Glutamatergic neuron (in vitro differentiated cells): Measurements from ENCODE around the gene CBX1. TPM values are rescaled to one million over a fixed set of nuclear protein-coding genes. Genes with fewer than 3 reads are reported as not detected.

ENCODE experiments used
- DNase-seq: peaks from one replicate; pipeline ENCODE4 v3.0.0; 2022
- H3K27ac Mint-ChIP-seq: one replicate; pipeline ENCODE4 v1.8.0; 2020; ENCODE audit warnings: mild to moderate bottlenecking, mixed read lengths, inconsistent platforms; ENCODE audit not compliant: unreplicated experiment
- H3K27me3 Mint-ChIP-seq: one replicate; pipeline ENCODE4 v1.8.0; 2020; ENCODE audit warnings: mild to moderate bottlenecking, moderate library complexity, mixed read lengths, inconsistent platforms; ENCODE audit not compliant: unreplicated experiment
- H3K36me3 Mint-ChIP-seq: one replicate; pipeline ENCODE4 v1.8.0; 2020; ENCODE audit warnings: mild to moderate bottlenecking, mixed read lengths, inconsistent platforms; ENCODE audit not compliant: unreplicated experiment
- H3K4me1 Mint-ChIP-seq: one replicate; pipeline ENCODE4 v1.8.0; 2020; ENCODE audit warnings: mild to moderate bottlenecking, low read depth, mixed read lengths, inconsistent platforms; ENCODE audit not compliant: unreplicated experiment
- H3K4me3 Mint-ChIP-seq: one replicate; pipeline ENCODE4 v1.8.0; 2020; ENCODE audit warnings: mild to moderate bottlenecking, mixed read lengths, inconsistent platforms; ENCODE audit not compliant: unreplicated experiment
- H3K9me3 Mint-ChIP-seq: one replicate; pipeline ENCODE4 v1.8.0; 2020; ENCODE audit warnings: mild to moderate bottlenecking, moderate library complexity, mixed read lengths, inconsistent platforms; ENCODE audit not compliant: unreplicated experiment
- total RNA-seq: library from RNA; stranded (reverse); fragmentation: NEBNext Ultra II Directional; extraction: Animal tissue kit (Norgen Biotek cat#: 25700); gene quantifications from one replicate; pipeline ENCODE4 v1.2.1, GENCODE V29; 2021; ENCODE audit not compliant: unreplicated experiment
- TF ChIP-seq, protein P1 (sequence below): fragments of 200-600 bp; sonication (generic); IDR thresholded peaks from one replicate; pipeline ENCODE4 v1.5.0; 2021; ENCODE audit not compliant: partially characterized antibody, unreplicated experiment

The CBX1 gene
- total RNA-seq, 1 donor from 2014 or later, result 141 TPM

DNA sequence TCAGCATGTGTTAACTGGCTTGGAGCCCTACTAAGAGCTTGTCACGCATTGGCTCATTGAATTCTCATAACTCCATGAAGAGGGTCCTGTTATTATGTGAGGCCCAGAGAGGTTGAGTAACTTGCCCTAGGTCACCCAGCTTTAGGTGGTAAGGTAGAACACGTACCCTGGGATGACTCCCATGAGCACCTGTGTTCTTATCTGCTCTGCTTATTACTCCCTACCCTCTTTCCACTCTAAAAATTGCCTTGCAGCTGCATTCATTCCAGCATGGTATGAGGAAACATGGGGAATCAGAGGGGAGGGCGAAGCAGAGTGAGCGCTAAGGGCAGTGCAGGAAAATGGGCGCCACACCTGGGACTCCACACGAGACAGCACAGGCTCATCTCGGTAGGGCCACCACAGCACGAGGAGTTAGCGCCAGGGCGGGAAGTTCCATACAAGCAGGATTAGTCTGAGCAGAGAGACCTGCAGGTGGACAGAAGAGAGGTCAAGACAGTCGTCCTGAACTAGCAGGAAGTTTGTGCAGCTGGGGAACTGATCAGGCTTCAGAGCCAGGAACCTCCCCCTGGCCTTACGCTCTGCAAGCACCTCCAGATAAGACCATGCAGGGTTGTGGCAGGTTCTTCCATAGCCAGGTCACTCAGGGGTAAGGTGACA lies 73.8 kb downstream of the CBX1 start:
- H3K9me3 Mint-ChIP-seq, result peaks cover 7% of the 10 kb centered on the region
- H3K4me3 Mint-ChIP-seq, result no peak overlapping the region
- DNase-seq, result no peak
- peaks cover 14% of the 10 kb centered on the region for H3K27me3 Mint-ChIP-seq
- H3K27ac Mint-ChIP-seq, result no peak overlapping the region
- no peaks in the 10 kb centered on the region for H3K36me3 Mint-ChIP-seq
- TF ChIP-seq, protein P1, sequence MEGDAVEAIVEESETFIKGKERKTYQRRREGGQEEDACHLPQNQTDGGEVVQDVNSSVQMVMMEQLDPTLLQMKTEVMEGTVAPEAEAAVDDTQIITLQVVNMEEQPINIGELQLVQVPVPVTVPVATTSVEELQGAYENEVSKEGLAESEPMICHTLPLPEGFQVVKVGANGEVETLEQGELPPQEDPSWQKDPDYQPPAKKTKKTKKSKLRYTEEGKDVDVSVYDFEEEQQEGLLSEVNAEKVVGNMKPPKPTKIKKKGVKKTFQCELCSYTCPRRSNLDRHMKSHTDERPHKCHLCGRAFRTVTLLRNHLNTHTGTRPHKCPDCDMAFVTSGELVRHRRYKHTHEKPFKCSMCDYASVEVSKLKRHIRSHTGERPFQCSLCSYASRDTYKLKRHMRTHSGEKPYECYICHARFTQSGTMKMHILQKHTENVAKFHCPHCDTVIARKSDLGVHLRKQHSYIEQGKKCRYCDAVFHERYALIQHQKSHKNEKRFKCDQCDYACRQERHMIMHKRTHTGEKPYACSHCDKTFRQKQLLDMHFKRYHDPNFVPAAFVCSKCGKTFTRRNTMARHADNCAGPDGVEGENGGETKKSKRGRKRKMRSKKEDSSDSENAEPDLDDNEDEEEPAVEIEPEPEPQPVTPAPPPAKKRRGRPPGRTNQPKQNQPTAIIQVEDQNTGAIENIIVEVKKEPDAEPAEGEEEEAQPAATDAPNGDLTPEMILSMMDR, result no peak
- peaks cover 5% of the 10 kb centered on the region for H3K4me1 Mint-ChIP-seq

DNA sequence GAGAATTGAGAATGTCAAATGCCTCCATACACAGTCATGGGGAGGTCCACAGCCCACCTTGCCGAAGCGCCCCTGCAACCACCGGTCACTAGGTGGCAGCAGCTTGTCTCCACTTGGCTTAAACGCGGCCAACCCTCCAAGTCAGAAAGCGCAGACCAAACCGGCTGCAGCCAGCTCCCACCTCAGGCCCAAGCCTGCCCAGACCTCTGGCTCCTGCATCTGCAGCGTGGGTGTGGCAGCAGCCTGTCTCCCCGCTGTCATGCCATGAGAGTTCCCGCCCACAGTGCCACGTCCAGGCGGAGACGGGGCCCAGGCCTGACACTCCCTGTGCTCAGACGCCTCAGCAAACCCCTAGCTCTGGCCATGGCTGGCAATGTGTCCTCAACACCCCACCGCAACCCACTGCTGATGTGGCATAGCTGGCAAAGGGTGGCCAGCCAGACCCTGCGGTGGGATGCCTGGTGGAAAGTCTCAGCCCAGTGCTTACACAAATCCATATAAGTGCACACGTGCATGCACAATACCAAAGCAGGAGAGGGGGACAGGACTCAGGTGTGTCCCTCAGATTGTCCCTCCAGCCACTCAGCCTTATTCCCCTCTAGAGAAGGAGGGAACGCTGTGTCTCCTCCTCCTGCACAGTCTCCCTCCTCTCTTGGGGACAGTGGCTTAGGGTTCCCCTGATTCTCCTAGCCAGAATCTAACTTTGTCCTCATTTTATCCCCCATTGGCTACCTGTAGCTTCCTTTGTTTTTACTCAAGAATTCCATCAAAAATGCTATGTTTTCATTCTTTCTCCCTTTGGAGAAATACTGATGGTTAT lies 74.6 kb downstream of the CBX1 start:
- Mint-ChIP-seq H3K4me3 (peak overlapping the region; percentile 15), H3K27ac (no peak overlapping the region), H3K4me1 (peaks cover 5% of the 10 kb centered on the region), H3K27me3 (peaks cover 14% of the 10 kb centered on the region), H3K36me3 (no peaks in the 10 kb centered on the region), H3K9me3 (peaks cover 7% of the 10 kb centered on the region)
- TF ChIP-seq, protein P1, result peak; percentile 76
- DNase-seq, result peak; percentile 91

DNA sequence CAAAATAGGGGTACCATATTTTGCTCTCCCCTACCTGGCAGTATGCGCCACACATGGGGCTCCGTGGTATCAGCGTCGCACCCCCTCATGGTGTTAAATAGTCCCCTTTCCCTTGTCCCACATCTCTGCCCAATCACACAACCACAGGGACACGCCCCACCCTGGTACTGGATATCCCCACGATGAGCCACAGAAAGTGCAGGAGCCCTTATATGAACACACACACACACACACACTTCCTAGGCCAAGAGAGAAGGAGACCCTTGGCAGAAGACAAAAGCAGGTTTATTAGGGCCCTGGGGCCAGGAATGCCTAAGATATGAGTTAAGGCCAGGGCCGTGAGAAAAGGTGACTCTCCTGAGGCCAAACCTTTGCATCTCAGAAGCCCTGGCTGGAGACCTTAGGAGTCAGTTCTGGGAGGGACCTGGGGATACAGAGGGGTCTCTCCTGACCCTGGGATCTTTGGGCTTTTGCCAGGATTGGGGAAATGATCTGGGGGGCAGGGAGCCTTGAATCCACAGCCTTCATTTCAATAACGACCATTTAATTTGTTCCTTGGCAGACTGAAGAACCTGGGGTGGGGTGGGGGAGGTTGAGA lies 75.3 kb downstream of the CBX1 start:
- Mint-ChIP-seq H3K27me3 (peaks cover 14% of the 10 kb centered on the region), H3K36me3 (no peaks in the 10 kb centered on the region), H3K4me1 (peaks cover 5% of the 10 kb centered on the region), H3K9me3 (peaks cover 7% of the 10 kb centered on the region), H3K4me3 (peak overlapping the region; percentile 93), H3K27ac (no peak overlapping the region)
- DNase-seq, result no peak
- TF ChIP-seq, protein P1, result no peak

DNA sequence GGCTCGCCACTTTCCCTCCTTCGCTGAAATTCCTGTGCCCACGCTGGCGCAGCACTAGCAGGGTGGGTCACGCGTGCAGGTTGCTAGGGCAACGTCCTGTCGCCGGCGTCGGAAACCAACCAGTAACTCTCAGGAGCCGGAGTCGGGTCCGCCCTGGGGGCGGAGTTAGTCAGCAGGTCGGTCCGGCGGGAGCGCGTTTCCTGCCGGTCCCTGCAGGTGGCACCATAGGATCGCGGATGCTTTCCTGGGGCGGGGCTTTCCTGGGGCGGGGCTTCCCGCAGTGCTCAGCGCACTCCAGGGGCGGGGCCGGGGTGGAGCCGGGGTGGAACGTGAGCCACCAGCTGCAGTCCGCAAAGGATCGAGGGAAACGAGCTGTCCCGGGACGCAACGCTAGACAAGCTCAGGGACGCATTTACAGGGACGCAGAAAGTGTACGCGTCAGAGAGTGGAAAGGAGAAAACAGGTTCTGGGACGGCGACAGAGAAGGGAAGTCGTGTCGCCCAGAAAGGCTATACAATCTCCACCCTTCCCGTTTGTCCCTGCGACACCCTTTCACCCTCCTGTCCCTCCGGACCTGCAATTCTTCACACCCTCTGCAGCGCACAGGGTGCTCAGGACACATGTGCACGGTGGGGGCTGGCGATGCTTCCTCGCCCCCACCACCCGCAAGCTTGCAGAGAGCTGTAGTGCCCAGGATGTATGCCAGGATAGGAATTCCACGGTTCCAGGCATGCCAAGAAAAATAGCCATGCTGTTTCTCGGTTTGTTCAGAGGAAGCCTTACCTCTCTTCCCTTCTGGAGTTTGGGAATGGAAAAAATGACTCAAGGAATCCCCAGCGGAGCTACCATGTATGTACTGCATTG lies 76.0 kb downstream of the CBX1 start:
- H3K9me3 Mint-ChIP-seq, result peaks cover 7% of the 10 kb centered on the region
- H3K4me1 Mint-ChIP-seq, result peaks cover 5% of the 10 kb centered on the region
- no peak overlapping the region for H3K27ac Mint-ChIP-seq
- H3K4me3 Mint-ChIP-seq, result peak overlapping the region; percentile 93
- DNase-seq, result peak; percentile 97
- TF ChIP-seq, protein P1, result peak; percentile 68
- no peaks in the 10 kb centered on the region for H3K36me3 Mint-ChIP-seq
- H3K27me3 Mint-ChIP-seq, result peaks cover 14% of the 10 kb centered on the region
